GM18505 (cell line): ENCODE measurements around the gene DERL2.
A peak's percentile ranks its signal among the peaks of the same experiment; 100 is the strongest.

Experiments
- ATAC-seq: cut with Tn5 transposase; IDR thresholded peaks from one replicate; pipeline ENCODE4 v1.9.1; 2021; ENCODE audit not compliant: unreplicated experiment
- POLR2A ChIP-seq: IDR thresholded peaks from 4 replicates; pipeline ENCODE4 v1.6.1; 2011; ENCODE audit warnings: borderline replicate concordance; ENCODE audit not compliant: insufficient read depth, insufficient read length; ENCODE audit errors: extremely low read depth

The DERL2 gene

GRCh38 chr17:5485270-5486205, at the start of gene DERL2:
TSS of gene DERL2 (minus strand) at chr17:5486178. CDS start at chr17:5486161, 17 bp downstream.
- peak; percentile 25 for ATAC-seq
- TF ChIP-seq POLR2A, result no peak

GRCh38 chr17:5535436-5535835, 49.5 kb upstream of the DERL2 start:
- no peak for ATAC-seq
- TF ChIP-seq POLR2A, result no peak

- TF ChIP-seq POLR2A, result no peak
- ATAC-seq, result no peak
Observed at GRCh38 chr17:5533486-5534315, 47.7 kb upstream of the DERL2 start.

GRCh38 chr17:5532581-5532980, 46.6 kb upstream of the DERL2 start:
- no peak for TF ChIP-seq POLR2A
- no peak for ATAC-seq

- no peak for ATAC-seq
- TF ChIP-seq POLR2A, result no peak
Observed at GRCh38 chr17:5531085-5531418, 45.1 kb upstream of the DERL2 start.

- no peak for ATAC-seq
- TF ChIP-seq POLR2A, result no peak
Observed at GRCh38 chr17:5530265-5531084, 44.5 kb upstream of the DERL2 start.

DNA sequence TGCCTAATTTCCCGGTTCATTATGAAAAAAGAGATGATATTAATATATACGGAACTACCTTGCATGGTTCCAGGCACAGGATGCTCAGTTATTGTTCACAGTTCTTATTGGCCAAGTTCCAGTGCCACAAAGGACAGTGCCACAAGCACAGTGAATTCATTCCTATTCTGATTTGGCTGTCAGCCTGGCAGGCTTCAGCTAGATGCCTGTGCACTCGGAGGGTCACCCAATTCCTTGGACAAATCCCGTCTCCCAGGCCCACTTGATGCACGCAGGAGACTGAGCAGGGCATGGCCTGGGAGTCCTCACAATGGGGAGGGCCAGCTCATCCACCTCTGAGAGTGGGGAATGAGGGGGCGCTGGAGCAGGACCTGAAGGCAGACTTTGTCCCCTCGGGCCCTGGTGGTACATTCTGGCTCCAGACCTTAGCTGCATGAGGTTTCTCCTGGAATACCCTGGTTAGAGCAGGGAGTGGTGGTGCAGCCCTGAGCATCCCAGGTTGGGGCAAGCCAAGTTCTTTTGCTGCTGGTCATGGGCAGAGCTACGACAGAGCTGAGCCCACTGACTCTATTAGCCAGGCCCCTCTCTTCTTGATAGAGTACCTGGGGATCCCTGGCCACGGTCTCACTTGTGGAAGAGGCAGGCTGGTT, 41.7 kb upstream of the DERL2 start:
- no peak for TF ChIP-seq POLR2A

DNA sequence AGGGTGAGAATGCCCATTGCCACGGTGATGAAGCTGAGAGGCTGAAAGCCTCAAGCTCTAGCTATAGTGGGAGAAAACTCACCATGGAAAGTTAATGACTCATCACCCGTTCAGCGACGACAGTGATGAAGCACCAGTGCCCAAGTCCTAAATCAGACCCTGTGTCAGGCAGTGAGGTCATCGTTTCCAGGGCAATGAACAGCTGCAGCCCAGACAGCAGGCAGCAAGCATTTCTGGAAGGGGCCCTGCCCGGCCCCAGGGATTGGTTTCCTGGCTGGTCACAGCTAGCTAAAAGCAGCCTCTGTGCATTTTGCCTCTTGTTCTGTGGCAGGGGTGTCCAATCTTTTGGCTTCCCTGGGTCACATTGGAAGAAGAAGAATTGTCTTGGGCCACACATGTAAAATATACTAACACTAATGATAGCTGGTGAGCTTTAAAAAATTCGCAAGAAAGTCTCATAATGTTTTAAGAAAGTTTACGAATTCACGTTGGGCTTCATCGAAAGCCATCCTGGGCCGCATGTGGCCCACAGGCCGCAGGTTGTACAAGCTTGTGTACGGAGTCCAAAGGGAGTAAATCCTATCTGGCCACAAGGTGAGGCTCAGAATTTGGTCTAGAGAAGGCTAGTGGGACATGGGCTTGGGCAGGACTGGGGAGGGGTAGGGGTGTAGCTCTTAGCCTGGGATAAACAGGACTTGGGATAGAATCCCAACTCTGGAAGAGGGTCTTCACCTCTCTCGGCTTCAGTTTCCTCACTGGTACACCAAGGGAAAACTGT, 41.0 kb upstream of the DERL2 start:
- no peak for ATAC-seq
- TF ChIP-seq POLR2A, result no peak

More for the DNA sequence above, 41.7 kb upstream of the DERL2 start:
- no peak for ATAC-seq

DNA sequence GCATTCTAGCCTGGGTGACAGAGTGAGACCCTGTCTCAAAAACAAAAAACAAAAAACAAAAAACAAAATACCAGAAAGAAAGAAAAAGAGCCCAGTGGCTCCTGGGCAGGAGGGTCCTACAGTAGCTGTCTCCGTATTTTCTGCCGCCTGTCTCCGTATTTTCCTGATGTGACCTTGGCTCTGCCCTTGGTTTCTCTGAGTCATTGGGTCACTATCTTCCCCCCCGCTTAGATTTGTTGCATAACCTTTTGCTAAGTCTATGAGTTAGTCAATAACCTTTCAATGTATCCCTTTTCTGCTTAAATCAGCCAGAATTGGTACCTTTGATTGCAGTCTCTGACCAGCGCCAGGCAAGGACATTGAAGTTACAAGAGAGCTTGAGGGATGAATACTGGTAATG, 37.3 kb upstream of the DERL2 start:
- no peak for TF ChIP-seq POLR2A
- ATAC-seq, result no peak

GRCh38 chr17:5522476-5522875, 36.5 kb upstream of the DERL2 start:
- no peak for TF ChIP-seq POLR2A
- no peak for ATAC-seq

DNA sequence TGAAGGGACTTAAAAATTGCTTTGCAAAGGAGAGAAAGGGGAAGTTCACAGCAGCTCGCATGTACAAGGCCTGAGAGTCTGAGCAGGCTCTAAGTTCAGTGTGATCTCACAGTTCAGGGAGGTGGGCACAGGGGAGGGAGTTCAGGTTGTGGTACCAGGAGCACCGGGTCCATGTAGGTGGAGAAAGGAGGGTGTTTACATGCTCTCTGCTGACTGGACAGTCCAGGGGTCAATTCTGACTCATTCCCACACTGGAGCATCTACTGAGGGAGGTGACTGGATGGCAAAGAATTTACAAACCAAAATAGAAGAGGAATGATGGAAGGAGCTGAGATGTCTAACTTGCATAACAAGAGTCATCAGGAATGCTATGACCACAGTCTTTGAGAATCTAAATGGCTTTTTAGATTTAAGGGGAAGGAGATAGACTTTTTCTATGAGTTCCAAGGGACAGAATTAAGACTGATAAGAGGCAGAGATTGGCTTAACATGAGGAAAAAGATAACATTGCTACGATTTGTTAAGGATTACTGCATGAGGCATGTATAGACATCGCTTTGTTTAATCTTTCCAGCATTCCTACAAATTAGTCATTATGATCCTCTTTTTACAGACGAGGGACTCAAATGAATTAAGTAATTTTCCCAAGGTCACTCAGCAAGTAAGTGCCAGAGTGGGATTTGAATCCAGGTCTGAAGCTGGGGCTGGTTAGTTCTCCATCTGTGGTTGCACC, 30.2 kb upstream of the DERL2 start:
- no peak for ATAC-seq
- TF ChIP-seq POLR2A, result no peak
